Measurements from ENCODE around the gene ANO1.

Gene ANO1

GRCh38 chr11:70115778-70116177 is 37.7 kb downstream of the ANO1 start:
- DNase-seq (ENCODE audit: low read depth in 2 of 2): no peak

- no peak for DNase-seq (ENCODE audit: low read depth in 2 of 2)
Observed at GRCh38 chr11:70116386-70117065, 38.4 kb downstream of the ANO1 start.

- no peak for DNase-seq (ENCODE audit: low read depth in 2 of 2)
Observed at GRCh38 chr11:70117567-70118145, 39.5 kb downstream of the ANO1 start.

- no peak for DNase-seq (ENCODE audit: low read depth in 2 of 2)
Observed at GRCh38 chr11:70118642-70119041, 40.5 kb downstream of the ANO1 start.

- DNase-seq (ENCODE audit: low read depth in 2 of 2): no peak
Observed at GRCh38 chr11:70119502-70119901, 41.4 kb downstream of the ANO1 start.

GRCh38 chr11:70120674-70121073 is 42.6 kb downstream of the ANO1 start:
- no peak for DNase-seq (ENCODE audit: low read depth in 2 of 2)

GRCh38 chr11:70122490-70123198 is 44.5 kb downstream of the ANO1 start:
- DNase-seq (ENCODE audit: low read depth in 2 of 2): no peak

- DNase-seq (ENCODE audit: low read depth in 2 of 2): no peak
Observed at GRCh38 chr11:70123711-70124110, 45.6 kb downstream of the ANO1 start.

GRCh38 chr11:70124321-70125000 is 46.3 kb downstream of the ANO1 start:
- DNase-seq (ENCODE audit: low read depth in 2 of 2): no peak

- no peak for DNase-seq (ENCODE audit: low read depth in 2 of 2)
Observed at GRCh38 chr11:70126494-70126893, 48.4 kb downstream of the ANO1 start.

GRCh38 chr11:70127653-70128434 is 49.7 kb downstream of the ANO1 start:
- no peak for DNase-seq (ENCODE audit: low read depth in 2 of 2)

- DNase-seq (ENCODE audit: low read depth in 2 of 2): no peak
Observed at GRCh38 chr11:70128435-70128906, 50.4 kb downstream of the ANO1 start.

- no peak for DNase-seq (ENCODE audit: low read depth in 2 of 2)
Observed at GRCh38 chr11:70129051-70129592, 51.0 kb downstream of the ANO1 start.

- no peak for DNase-seq (ENCODE audit: low read depth in 2 of 2)
Observed at GRCh38 chr11:70130636-70131035, 52.5 kb downstream of the ANO1 start.

GRCh38 chr11:70131606-70132190 is 53.6 kb downstream of the ANO1 start:
- no peak for DNase-seq (ENCODE audit: low read depth in 2 of 2)

- no peak for DNase-seq (ENCODE audit: low read depth in 2 of 2)
Observed at GRCh38 chr11:70132641-70133040, 54.5 kb downstream of the ANO1 start.

- DNase-seq (ENCODE audit: low read depth in 2 of 2): no peak
Observed at GRCh38 chr11:70133771-70134335, 55.7 kb downstream of the ANO1 start.

- DNase-seq (ENCODE audit: low read depth in 2 of 2): no peak
Observed at GRCh38 chr11:70134490-70134889, 56.4 kb downstream of the ANO1 start.

- no peak for DNase-seq (ENCODE audit: low read depth in 2 of 2)
Observed at GRCh38 chr11:70135142-70135541, 57.0 kb downstream of the ANO1 start.

- no peak for DNase-seq (ENCODE audit: low read depth in 2 of 2)
Observed at GRCh38 chr11:70135625-70136059, 57.5 kb downstream of the ANO1 start.

- no peak for DNase-seq (ENCODE audit: low read depth in 2 of 2)
Observed at GRCh38 chr11:70137383-70137782, 59.3 kb downstream of the ANO1 start.
